GM12878 (cell line): ENCODE results near the gene SCAMP4.

Source experiments
- CBX5 ChIP-seq: sonication (generic); IDR thresholded peaks from 2 replicates; pipeline ENCODE4 v1.6.1; 2016; ENCODE audit warnings: low read depth, moderate library complexity, mild to moderate bottlenecking, inconsistent platforms
- CTCF ChIP-seq, 3 experiments: IDR thresholded peaks in 2 of 3; conservative IDR thresholded peaks in 1 of 3; 2 replicates each; pipeline ENCODE4 v1.5.1; 2011; ENCODE audit warnings: low read depth in 3 of 3, low read length in 3 of 3, mild to moderate bottlenecking in 3 of 3, control low read depth in 2 of 3, moderate library complexity in 2 of 3, inconsistent platforms in 1 of 3, mixed read lengths in 1 of 3; ENCODE audit not compliant: control insufficient read depth in 2 of 3, insufficient read depth in 1 of 3; ENCODE audit errors: extremely low read depth in 1 of 3
- EZH2 ChIP-seq: IDR thresholded peaks from 2 replicates; pipeline ENCODE4 v1.6.1; 2012; ENCODE audit warnings: low read depth, mild to moderate bottlenecking, control low read depth, inconsistent platforms, low read length, borderline replicate concordance; ENCODE audit not compliant: control insufficient read depth
- GABPA ChIP-seq: IDR thresholded peaks from 2 replicates; pipeline ENCODE4 v1.6.1; 2014; ENCODE audit warnings: antibody characterized with exemption, low read depth, mild to moderate bottlenecking, inconsistent platforms
- MTA2 ChIP-seq: fragments of 450-650 bp; IDR thresholded peaks from 2 replicates; pipeline ENCODE4 v1.6.1; 2016; ENCODE audit warnings: low read depth, mild to moderate bottlenecking, moderate library complexity
- NBN ChIP-seq: fragments of 450-650 bp; IDR thresholded peaks from 2 replicates; pipeline ENCODE4 v1.6.1; 2016
- PAX5 ChIP-seq: IDR thresholded peaks from 2 replicates; pipeline ENCODE4 v1.6.1; 2011; ENCODE audit warnings: low read depth, low read length, borderline replicate concordance
- POLR2A ChIP-seq: IDR thresholded peaks from 2 replicates; pipeline ENCODE4 v1.6.1; 2011; ENCODE audit warnings: low read depth, mild to moderate bottlenecking, low read length
- RFX5 ChIP-seq: IDR thresholded peaks from 2 replicates; pipeline ENCODE4 v1.6.1; 2011; ENCODE audit warnings: low read depth, low read length, improper control_type of control experiment
- SIN3A ChIP-seq: IDR thresholded peaks from 2 replicates; pipeline ENCODE4 v1.6.1; 2012; ENCODE audit warnings: low read depth, low read length, improper control_type of control experiment
- YY1 ChIP-seq: IDR thresholded peaks from 2 replicates; pipeline ENCODE4 v1.6.1; 2011; ENCODE audit warnings: low read depth, mild to moderate bottlenecking, low read length
- TF ChIP-seq, protein P1 (sequence below): IDR thresholded peaks from 2 replicates; pipeline ENCODE4 v1.6.1; 2012; ENCODE audit warnings: mild to moderate bottlenecking, low read depth, low read length

- TF ChIP-seq SIN3A (peak; percentile 35; the same call in 1 of the 2 replicates), POLR2A (peak; percentile 57), GABPA (no peak), RFX5 (no peak), EZH2 (no peak), MTA2 (no peak), NBN (no peak), CTCF (IDR thresholded peaks at IDR 0.05 in 2 of 3, conservative IDR thresholded peaks at IDR 0.05 in 1 of 3; ENCODE audit: control insufficient read depth in 2 of 3, extremely low read depth in 1 of 3, insufficient read depth in 1 of 3, low read depth in 3 of 3, low read length in 3 of 3) (no peak), YY1 (peak; percentile 93), CBX5 (no peak), PAX5 (no peak)
- TF ChIP-seq, protein P1, sequence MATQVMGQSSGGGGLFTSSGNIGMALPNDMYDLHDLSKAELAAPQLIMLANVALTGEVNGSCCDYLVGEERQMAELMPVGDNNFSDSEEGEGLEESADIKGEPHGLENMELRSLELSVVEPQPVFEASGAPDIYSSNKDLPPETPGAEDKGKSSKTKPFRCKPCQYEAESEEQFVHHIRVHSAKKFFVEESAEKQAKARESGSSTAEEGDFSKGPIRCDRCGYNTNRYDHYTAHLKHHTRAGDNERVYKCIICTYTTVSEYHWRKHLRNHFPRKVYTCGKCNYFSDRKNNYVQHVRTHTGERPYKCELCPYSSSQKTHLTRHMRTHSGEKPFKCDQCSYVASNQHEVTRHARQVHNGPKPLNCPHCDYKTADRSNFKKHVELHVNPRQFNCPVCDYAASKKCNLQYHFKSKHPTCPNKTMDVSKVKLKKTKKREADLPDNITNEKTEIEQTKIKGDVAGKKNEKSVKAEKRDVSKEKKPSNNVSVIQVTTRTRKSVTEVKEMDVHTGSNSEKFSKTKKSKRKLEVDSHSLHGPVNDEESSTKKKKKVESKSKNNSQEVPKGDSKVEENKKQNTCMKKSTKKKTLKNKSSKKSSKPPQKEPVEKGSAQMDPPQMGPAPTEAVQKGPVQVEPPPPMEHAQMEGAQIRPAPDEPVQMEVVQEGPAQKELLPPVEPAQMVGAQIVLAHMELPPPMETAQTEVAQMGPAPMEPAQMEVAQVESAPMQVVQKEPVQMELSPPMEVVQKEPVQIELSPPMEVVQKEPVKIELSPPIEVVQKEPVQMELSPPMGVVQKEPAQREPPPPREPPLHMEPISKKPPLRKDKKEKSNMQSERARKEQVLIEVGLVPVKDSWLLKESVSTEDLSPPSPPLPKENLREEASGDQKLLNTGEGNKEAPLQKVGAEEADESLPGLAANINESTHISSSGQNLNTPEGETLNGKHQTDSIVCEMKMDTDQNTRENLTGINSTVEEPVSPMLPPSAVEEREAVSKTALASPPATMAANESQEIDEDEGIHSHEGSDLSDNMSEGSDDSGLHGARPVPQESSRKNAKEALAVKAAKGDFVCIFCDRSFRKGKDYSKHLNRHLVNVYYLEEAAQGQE = no peak
Measured at GRCh38 chr19:1856698-1857603, 48.2 kb upstream of the SCAMP4 start.
